ENCODE measurements around the gene SAPCD1.

SAPCD1 gene

DNA sequence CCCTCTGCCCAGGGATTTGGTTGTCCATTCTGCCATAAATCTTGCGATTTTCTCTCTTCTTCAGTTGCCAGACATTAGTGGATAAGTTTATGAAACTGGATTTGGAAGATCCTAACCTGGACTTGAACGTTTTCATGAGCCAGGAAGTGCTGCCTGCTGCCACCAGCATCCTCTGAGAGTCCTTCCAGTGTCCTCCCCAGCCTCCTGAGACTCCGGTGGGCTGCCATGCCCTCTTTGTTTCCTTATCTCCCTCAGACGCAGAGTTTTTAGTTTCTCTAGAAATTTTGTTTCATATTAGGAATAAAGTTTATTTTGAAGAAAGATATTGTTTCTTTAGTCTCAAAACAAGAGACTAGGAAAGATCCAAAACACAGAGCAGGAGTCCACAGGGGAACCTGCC lies at the start of gene SAPCD1:
SAPCD1 (plus strand) TSS at position 301 of the 400 bp plus-strand sequence. CDS start 399 bp downstream, outside the sequence.
- DNase-seq: no peak

DNA sequence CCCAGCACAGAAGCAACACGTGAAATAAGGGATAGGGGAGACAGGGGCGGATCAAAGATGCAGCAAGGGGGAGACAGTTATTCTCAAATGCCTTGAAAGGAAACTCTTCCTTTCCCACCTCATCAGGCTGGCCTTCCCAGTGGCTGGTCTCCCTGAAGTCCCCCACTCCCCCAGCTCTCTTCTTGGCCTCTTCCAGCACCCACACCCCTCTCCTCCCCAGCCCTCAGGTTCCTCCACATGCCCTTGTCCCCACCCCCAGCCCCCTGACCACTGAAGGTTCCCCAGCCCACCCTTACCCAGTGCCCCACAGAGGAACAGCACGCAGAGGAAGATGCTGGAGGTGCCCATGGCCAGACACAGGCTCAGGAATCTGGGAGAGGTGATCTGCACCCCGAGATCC lies 49.0 kb upstream of the SAPCD1 start:
- DNase-seq: no peak

DNA sequence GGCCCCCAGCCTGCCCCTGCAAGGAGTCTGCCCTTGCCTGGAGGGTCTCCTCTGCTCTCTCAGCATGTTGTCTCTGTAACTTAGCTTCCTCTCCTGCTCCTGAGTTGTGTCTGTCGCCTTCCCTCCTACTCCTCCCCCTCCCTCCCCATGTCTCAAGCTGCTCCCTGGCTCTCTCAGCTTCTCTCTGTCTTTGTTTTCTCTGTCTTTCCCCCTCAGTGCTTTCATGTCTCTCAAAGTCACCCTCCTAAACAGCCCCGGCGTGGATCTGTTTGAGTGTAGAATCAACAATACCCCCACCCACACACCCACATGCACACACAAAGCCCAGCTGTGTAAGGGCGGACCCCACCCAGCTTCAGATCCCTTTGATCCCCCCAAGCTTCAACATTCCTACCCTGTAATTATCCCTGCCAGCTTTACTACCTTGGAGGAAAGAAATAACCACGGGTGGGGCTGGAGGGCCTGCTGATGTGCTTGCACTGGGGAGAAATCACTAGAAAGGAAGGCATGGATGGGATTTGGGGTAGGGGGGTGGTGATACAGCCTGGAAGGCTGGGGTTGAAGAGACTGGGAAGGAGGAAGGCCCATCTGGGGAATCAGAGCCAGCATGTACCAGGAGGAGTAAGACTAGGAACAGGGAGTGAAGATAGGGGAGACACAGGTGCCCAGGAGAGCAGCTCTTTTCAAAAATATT lies 48.3 kb upstream of the SAPCD1 start:
- DNase-seq: no peak

DNA sequence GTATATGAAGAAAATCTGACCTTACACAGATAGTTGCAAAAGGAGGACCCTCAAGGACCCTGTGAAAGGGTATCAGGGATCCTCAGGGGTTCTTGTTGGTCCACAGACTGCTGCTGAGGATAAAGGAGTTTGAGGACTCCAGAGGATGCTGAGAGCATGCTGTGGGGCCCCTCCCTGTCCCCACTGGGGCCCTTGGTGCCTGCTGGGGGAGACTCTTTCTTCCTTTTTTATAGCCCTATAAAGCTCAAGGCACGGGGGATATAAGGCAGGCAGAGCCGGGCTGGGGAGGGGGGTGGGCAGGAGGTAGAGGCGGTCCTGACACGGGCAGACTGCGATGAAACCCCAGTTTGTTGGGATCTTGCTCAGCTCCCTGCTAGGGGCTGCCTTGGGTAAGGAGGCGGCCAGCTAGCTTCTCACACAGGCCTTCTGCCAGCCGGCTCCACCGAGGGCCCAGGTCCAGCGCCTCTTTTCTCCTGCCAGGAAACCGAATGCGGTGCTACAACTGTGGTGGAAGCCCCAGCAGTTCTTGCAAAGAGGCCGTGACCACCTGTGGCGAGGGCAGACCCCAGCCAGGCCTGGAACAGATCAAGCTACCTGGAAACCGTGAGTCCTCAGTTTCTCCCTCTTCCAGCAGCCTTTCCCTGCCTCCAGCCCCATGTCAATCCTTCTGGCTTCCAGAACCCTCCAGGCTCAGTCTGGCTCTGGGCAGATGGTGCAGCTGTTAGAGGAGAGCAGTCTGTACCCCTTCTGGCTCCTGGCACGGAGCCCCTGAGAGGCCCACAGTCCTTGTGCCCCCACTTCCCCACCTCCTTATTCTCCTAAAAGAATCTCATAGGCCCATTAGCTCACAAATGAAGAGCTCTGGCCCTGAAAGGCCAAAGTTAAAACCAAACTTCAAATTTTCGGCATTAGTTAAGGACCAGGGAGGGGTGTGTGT lies 47.2 kb upstream of the SAPCD1 start, which contains the start of gene LY6G6D:
LY6G6D (plus strand) TSS at position 327 of the 937 bp plus-strand sequence; CDS start at position 335, 8 bp downstream.
- no peak for DNase-seq

DNA sequence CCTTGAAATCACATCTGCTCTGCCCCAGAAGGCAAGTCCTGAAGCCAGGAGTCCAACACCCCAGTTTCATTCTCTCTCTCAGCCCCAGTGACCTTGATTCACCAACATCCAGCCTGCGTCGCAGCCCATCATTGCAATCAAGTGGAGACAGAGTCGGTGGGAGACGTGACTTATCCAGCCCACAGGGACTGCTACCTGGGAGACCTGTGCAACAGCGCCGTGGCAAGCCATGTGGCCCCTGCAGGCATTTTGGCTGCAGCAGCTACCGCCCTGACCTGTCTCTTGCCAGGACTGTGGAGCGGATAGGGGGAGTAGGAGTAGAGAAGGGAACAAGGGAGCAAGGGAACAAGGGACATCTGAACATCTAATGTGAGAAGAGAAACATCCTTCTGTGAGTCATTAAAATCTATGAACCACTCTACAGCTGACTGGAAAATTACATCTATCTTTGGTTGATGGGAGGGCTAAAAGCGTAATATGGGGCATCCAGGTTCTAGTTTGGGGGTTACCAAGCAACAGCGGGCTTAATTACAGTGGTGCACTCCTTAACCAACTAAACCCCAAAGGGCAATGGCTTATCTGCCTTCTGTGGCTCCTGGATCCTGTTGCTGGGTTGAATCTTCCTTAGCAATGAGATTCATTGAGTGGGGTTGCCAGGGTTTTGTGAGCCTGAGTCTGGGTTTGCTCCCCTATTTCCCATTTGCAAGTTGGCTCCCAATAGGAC lies 44.8 kb upstream of the SAPCD1 start:
- no peak for DNase-seq

DNA sequence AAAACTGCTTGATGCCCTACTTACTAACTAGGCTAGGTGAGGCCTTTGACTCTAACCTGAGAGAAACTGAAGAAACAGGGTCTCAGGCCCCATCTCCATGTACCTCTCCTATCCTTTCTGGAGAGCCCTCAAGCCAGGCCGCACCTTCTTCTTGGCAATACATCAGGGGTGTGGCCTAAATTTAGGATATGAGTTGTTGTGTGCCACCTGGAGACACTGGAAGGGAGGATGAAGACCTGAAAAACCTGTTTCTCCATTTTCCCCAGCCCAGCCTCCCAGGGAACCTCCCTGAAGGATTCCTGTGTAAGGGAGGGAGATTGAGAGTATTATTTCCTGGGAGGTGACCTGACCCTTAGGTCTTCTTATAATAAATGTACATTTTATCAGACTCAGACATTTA lies 44.2 kb upstream of the SAPCD1 start:
- no peak for DNase-seq

DNA sequence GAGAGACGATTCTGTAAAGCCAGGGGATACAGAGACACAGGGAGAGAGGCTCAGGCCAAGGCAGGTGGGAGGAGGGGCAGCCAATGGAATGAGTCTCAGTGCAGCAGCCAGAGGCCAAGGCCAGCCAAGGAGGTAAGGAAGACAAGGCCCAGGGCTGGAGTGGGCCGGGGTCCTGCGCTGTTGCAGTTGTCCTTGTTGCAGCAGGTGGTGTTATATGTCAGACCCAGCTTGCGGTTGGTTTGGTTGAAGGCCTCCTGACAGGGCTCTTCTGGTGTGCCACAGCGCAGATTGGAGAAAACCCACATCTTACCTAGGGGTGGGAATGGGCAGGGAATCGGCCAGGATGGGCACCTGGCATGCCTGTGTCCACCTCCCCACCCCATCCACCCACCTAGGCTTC lies 43.5 kb upstream of the SAPCD1 start:
- DNase-seq: no peak

DNA sequence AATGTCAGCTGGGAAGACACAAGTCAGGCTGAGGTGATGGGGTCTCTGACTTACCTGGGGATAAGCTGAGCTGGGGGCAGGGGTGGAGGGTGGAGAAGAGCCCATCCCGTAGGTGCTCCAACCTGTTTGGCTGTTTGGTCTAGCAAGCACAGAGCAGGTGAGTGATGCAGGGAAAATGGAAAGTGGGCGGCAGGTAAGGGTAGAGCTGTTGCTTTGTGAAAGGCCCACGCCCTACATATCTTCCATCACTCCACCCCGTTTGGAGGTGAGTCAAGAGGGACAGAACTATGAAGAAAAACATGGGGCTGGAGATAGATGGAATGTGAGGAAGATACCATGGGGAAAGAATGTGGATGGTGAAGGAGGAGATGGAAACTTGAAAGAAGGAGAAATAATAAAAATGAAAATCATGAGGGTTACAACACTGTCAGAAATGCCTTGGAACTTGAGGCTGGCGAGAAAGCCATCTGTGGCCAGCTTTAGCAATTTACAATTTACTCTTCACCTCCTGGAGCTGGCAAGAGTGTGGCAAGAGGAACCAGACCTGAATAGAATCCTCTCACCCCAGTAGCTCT lies 42.2 kb upstream of the SAPCD1 start:
- no peak for DNase-seq

DNA sequence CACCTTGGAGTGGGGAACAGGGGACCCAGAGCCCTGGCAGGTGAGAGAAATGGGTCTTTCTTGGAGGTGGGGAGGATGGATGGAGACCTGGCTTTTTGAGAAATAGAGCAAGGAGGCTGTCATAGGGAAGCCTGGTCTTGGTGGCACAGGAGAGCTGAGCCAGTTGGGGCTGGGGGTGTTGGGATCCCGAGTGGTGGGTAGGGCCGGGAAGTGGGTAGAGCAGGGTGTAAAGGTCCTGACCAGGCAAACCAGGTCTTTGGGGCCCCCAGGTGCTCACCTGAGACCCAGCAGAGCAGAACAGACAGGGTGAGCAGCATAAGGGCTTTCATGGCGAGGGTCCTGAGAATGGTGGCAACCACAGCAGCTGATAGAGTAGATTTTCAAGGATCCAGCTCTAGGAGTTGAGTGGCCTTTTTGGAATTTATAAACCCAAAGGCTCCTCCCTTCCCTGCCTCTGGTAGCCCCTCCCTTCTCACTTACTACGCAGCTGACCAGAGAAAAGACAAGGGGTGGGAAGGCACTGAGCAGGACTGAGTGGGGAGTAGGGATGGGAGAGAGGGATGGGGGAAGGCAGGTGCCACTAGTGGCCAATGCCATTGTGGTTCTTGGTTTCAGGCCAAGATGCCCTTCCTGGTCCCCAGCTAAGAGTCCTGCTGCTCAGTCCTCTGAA lies 41.0 kb upstream of the SAPCD1 start, which contains the start of gene LY6G6C:
LY6G6C (minus strand) TSS at position 396 of the 670 bp plus-strand sequence; CDS start at position 329, 67 bp downstream.
- no peak for DNase-seq

DNA sequence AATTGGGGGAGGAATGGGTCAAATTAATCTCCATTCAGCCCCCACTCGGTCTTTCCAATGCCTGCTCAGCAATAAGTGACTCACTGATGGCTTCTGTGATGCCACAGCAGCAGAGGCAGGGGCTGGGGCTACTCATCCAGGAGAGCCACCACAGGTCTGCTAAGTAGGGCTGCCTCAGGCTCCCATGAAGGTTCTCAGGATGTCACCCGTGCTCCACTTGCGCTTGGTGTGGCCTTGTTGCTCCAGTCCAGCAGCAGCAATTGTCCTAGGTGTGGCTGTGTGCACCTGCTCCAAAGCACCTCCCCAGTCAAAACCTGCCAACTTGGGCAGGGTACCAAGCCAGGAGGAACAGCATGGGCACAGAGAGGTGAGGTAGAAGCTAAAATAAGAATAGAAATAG lies 40.3 kb upstream of the SAPCD1 start:
- no peak for DNase-seq

DNA sequence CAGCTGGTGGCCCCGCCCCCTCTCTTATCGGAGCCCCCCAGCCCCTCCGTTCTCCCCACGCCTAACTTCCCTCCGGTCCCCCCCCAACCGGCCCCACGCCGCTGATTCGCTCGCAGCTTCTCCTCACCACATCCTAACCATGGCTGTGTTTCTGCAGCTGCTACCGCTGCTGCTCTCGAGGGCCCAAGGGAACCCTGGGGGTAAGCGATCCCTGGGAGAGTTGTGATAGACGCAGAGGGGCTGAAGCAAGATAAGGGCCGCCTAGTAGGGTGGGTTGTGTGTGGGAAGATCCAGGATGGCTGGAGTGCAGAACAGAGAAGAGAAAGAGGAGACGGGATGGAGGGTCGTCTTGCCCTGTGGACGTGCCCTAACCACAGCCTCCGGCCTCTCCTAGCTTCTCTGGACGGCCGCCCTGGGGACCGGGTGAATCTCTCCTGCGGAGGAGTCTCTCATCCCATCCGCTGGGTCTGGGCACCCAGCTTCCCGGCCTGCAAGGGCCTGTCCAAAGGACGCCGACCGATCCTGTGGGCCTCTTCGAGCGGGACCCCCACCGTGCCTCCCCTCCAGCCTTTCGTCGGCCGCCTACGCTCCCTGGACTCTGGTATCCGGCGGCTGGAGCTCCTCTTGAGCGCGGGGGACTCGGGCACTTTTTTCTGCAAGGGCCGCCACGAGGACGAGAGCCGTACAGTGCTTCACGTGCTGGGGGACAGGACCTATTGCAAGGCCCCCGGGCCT lies 39.0 kb upstream of the SAPCD1 start, which contains the start of gene MPIG6B:
MPIG6B (plus strand) TSS at position 129 of the 735 bp plus-strand sequence; CDS start at position 140, 11 bp downstream.
- no peak for DNase-seq

DNA sequence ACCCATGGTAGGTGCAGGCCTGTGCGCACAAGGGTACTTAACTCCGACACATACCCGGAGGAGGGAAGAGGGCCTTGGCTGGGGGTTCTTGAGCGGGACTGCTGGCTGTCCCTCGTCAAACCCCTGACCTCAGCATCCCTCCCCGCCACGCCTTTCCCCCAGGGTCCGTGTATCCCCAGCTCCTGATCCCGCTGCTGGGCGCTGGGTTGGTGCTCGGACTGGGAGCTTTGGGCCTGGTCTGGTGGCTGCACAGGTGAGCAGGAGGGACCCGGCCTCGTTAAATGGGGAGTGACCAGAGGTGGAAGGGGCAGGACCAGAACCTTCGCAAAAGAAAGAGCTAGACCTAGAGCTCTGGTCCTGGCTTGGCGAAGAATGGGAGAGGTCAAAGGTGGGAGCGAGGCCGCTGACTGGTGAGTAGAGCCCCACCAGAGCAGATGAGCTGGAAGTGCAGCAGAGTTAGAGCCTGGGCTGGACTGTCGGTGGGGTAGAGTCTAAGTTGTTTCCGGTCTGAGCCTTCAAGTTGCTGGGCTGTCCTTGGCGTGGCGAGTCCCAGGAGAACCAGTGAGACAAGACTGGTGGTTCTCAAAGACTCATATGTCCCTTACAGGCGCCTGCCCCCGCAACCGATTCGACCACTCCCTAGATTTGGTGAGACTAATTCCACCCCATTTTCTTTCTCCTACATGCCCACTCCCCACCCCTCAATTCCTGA lies 38.3 kb upstream of the SAPCD1 start:
- no peak for DNase-seq

DNA sequence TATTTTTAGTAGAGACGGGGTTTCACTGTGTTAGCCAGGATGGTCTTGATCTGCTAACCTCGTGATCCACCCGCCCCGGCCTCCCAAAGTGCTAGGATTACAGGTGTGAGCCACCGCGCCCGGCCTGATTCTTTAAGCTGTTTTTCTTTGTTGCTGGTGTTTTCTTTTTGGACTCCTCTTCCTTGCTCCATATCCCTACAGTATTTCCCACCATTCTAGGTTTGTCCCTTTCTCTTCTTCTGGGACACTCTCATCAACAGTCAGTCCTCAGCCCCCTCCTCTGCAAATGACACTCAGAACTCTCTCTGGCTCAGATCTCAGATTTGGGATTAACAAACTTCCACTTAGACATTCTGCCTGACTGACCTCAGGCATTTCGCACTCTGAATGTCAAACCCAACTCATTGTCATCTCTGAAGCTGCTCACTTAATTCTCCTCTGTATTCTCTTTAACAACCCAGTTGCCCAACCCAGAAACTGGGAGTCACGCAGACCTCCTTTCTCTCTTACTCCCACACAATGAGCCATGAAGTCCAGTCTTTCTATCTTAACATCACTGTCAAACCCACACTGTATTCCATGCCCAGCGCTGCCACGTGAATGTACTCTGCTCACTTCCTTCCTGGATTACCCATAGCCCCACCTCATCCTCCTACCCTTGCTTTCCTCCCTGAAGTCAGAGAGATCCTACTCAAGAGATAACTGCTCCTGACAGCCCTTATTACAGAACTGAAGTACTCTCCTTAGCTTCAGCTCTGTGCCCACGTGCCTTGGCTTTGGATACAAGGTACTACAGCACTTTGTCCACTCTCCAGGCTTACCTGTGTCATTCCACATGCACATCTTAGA lies 36.7 kb upstream of the SAPCD1 start:
- DNase-seq: no peak

DNA sequence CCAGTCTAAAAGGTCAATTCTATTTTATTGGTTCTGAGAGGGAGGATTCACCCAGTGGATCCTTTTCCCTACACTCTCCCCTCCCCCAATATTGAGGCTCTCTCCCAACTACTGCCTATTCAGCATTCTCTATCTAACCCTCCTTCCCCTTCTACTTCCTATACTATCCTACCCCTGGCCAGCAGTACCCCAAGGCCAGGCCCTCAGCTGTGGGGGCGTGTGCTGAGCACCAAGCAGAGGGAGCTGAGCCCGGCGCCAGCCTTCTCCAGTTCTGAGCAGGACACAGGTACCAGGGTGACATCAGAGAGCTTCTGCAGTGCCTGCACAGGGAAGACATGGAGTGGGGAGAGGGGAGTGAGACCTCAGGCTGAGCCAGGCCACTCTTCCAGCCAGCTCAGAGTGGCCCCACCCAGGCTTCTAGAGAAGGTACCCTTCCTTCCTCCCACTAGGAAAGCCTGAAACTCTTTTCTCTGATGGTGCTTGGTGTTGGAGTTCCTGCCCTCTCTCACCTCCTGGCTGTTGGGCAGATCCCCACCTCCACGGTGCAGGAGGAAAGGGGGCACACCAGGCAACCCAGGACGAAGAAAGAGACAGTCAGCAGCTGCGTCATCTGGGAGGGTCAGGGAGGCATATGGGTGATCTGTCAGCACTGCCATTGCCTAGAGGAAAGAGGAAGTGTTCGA lies 35.3 kb upstream of the SAPCD1 start:
- no peak for DNase-seq

DNA sequence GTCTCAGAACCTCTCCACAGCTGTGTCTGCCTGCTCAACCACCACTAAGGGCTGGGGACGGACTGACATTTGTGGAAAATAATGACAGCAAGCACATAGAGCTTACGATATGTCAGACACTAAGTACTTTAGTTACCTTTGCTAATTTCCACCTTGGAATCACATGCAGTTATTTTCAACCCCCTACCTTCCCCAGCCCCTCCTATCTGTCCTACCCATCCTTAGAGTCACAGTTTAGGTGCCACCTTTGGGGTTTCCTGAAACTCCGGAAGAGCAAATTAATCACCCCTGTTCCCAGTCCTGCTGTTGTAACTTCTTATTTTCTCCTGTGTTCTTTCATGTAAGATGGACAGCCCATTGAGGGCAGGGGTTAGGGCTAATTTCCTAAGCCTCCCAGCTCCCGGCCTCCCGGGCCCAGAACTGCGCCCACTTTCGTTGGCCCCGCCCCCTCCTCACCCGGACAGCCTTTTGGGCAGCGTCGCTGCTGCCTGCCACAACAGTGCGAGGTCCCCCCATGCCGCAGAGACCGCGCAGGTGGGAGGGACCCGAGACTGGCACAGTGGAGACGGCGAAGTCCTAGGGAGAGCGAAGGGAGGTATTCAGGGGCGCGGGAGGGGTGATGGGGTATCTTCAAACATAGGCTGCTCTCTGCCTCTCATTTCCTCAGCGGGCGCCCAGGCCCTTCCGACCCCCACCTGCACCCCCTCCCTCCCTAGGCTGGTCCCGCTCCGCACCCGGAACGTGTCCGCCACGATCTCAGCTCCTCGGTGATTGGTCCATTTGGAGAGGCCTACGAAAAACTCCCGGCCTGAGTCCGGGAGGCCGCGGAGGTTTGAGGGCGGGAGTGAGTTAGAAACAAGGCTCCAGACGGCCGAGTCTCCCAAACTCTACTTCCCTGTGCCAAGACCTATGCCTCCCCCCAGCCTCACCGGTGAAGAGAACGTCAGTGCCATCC lies 34.5 kb upstream of the SAPCD1 start:
- DNase-seq: no peak

DNA sequence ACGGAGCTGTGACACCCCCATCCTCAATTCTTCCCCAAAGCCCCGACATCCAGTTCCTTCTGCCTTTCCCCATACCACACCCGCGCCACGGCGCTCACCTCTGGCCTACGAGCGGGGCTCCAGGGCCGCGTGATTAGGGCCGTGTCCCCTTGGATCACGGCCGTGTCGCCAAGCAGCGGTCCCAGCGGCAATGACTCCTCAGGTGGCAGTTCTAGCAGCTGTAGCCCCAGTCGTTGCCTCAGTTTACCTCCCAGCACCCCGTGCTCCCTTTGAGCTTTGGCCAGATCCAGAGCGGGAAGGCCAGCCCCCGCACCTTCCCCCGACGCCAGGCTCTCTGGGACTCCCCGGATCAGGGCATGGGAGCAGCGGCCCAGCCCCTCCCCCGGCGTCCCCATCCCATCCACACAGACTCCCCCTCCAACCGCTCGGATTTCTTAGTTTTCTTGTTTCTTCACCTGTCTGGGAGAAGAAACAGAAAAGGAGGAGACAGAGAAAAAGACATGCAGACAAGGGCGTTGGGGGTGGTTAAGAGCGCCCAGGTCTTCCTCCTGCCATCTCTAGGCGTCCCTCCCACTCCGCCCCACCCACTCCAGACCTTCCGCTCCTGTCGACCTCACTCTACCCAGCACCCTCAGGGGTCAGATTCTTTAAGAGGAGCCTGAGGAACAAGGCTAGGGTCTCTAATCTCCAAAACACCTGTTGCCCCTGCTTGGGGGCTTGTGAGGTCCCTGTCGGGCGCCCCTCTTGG lies 33.5 kb upstream of the SAPCD1 start, which contains the start of gene DDAH2:
DDAH2 (minus strand) TSS at position 533 of the 748 bp plus-strand sequence; CDS start at position 395, 138 bp downstream.
- no peak for DNase-seq

DNA sequence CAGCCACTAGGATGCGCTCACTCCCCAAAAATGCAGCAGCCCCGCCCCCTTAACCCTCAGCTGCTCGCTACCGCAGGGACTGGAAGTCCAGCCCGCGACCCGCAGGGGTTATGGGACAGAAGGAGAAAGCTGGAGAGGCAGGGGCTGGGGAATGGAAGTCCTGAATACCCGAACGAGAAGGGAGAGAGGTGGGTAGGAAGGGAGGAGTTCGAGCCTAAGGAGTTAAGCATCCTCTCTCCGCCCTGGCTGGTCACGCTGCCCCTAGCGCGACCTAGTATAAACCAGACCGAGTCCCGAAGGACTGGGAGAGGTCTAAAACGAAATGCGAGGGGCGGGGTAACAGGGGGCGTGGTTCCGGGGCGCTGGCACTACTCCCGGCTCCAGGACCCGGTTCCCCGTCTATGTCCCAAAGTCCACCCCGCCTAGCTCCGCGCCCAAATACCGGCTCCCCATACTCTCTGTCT lies 32.9 kb upstream of the SAPCD1 start:
- peak; percentile 81 for DNase-seq

Measured in activated CD4-positive, alpha-beta T cell treated with anti-CD3 and anti-CD28 coated beads, Interleukin-2, amount 50 U/mL, for 16 hours (primary cell).